HepG2 (cell line): ENCODE data around the gene ARHGDIA. TPM values are rescaled to one million over a fixed set of nuclear protein-coding genes. Genes with fewer than 3 reads are reported as not detected.
A peak's percentile ranks its signal among the peaks of the same experiment; 100 is the strongest.

Experiments
- AGO2 ChIP-seq: fragments of 200-400 bp; formaldehyde crosslinking; optimal IDR thresholded peaks from 2 replicates; pipeline ENCODE3; 2017; ENCODE audit warnings: mild to moderate bottlenecking, low read depth, low read length, moderate library complexity
- HIVEP1 ChIP-seq: sonication (generic); formaldehyde crosslinking; IDR thresholded peaks from 2 replicates; pipeline ENCODE4 v1.4.0; 2020; ENCODE audit warnings: mild to moderate bottlenecking, missing genetic modification reagents
- HOXA7 ChIP-seq: sonication (generic); formaldehyde crosslinking; IDR thresholded peaks from 2 replicates; pipeline ENCODE4 v1.8.1; 2022; ENCODE audit warnings: mild to moderate bottlenecking, missing genetic modification reagents, moderate library complexity
- KDM2A ChIP-seq: sonication (generic); formaldehyde crosslinking; IDR thresholded peaks from 2 replicates; pipeline ENCODE4 v1.4.0; 2020; ENCODE audit warnings: low read depth, missing genetic modification reagents, borderline replicate concordance
- KLF15 ChIP-seq: sonication (generic); formaldehyde crosslinking; IDR thresholded peaks from 2 replicates; pipeline ENCODE4 v1.8.1; 2023; ENCODE audit warnings: borderline replicate concordance, mild to moderate bottlenecking, inconsistent platforms, missing genetic modification reagents, mixed read lengths
- ONECUT2 ChIP-seq: sonication (generic); formaldehyde crosslinking; IDR thresholded peaks from 2 replicates; pipeline ENCODE4 v1.4.0; 2020; ENCODE audit warnings: missing genetic modification reagents
- POLR2AphosphoS5 ChIP-seq: IDR thresholded peaks from 2 replicates; pipeline ENCODE4 v1.6.1; 2012; ENCODE audit warnings: low read depth, low read length
- PRMT3 ChIP-seq: sonication (generic); formaldehyde crosslinking; IDR thresholded peaks from 2 replicates; pipeline ENCODE4 v1.8.1; 2022; ENCODE audit warnings: low read depth, mild to moderate bottlenecking, moderate library complexity, missing genetic modification reagents, borderline replicate concordance
- RBFOX2 ChIP-seq: fragments of 200-400 bp; formaldehyde crosslinking; IDR thresholded peaks from 2 replicates; pipeline ENCODE4 v1.6.1; 2017; ENCODE audit warnings: low read depth, mild to moderate bottlenecking, low read length
- RNF2 ChIP-seq: fragments of 450-650 bp; conservative IDR thresholded peaks from 2 replicates; pipeline ENCODE4 v1.6.1; 2016; ENCODE audit warnings: low read depth
- ZFY ChIP-seq: sonication (generic); formaldehyde crosslinking; IDR thresholded peaks from 2 replicates; pipeline ENCODE4 v1.4.0; 2020; ENCODE audit warnings: missing genetic modification reagents
- ZNF143 ChIP-seq: sonication (generic); formaldehyde crosslinking; IDR thresholded peaks from 2 replicates; pipeline ENCODE4 v1.4.0; 2020; ENCODE audit warnings: missing genetic modification reagents
- ZNF326 ChIP-seq: sonication (generic); formaldehyde crosslinking; IDR thresholded peaks from 2 replicates; pipeline ENCODE4 v1.4.0; 2020; ENCODE audit warnings: missing genetic modification reagents, borderline replicate concordance
- ZNF550 ChIP-seq: sonication (generic); formaldehyde crosslinking; IDR thresholded peaks from 2 replicates; pipeline ENCODE4 v1.4.0; 2020; ENCODE audit warnings: mild to moderate bottlenecking, missing genetic modification reagents, borderline replicate concordance
- ZNF598 ChIP-seq: sonication (generic); formaldehyde crosslinking; IDR thresholded peaks from 2 replicates; pipeline ENCODE4 v1.5.1; 2020; ENCODE audit warnings: mild to moderate bottlenecking, missing genetic modification reagents, borderline replicate concordance
- ZNF773 ChIP-seq: sonication (generic); formaldehyde crosslinking; IDR thresholded peaks from 2 replicates; pipeline ENCODE4 v1.4.0; 2020; ENCODE audit warnings: missing genetic modification reagents, borderline replicate concordance
- ZSCAN21 ChIP-seq: sonication (generic); formaldehyde crosslinking; IDR thresholded peaks from 2 replicates; pipeline ENCODE4 v1.8.0; 2022; ENCODE audit warnings: mild to moderate bottlenecking, missing genetic modification reagents, moderate library complexity, borderline replicate concordance
- polyA plus RNA-seq, 8 experiments: library from polyadenylated mRNA; depleted of rRNA in 3 of 8; stranded (reverse) in 7 of 8; unstranded in 1 of 8; fragments of >200 nt; fragmentation: Illumina TruSeq in 4 of 8; extraction: Trizol in 4 of 8; gene quantifications; 2 replicates each; pipeline versions ENCODE4 v1.2.1 to v1.2.3, GENCODE V29; 2011 to 2016; ENCODE audit warnings: low read depth in 4 of 8, missing spikeins in 1 of 8, mixed read lengths in 1 of 8; ENCODE audit not compliant: insufficient read depth in 1 of 8
- total RNA-seq, 5 experiments: library from RNA; depleted of rRNA; stranded (reverse); fragments of >200 nt; fragmentation: Illumina TruSeq; extraction: Trizol; gene quantifications; 2 replicates each; pipeline ENCODE4 v1.2.3, GENCODE V29; 2016; ENCODE audit warnings: low read depth in 1 of 5
- TF ChIP-seq, protein P1 (sequence below): sonication (generic); formaldehyde crosslinking; IDR thresholded peaks from 2 replicates; pipeline ENCODE4 v1.5.0; 2020; ENCODE audit warnings: mild to moderate bottlenecking, missing genetic modification reagents, moderate library complexity
- TF ChIP-seq, protein P2 (sequence below): sonication (generic); formaldehyde crosslinking; IDR thresholded peaks from 2 replicates; pipeline ENCODE4 v1.9.0; 2021; ENCODE audit warnings: mild to moderate bottlenecking, missing genetic modification reagents

Gene ARHGDIA
- total and polyA plus RNA-seq, 2 of the 13 experiments (the other 11 are each of a cell fraction or from before 2014, with no cell fraction given), result 40.0 to 64.0 TPM

DNA sequence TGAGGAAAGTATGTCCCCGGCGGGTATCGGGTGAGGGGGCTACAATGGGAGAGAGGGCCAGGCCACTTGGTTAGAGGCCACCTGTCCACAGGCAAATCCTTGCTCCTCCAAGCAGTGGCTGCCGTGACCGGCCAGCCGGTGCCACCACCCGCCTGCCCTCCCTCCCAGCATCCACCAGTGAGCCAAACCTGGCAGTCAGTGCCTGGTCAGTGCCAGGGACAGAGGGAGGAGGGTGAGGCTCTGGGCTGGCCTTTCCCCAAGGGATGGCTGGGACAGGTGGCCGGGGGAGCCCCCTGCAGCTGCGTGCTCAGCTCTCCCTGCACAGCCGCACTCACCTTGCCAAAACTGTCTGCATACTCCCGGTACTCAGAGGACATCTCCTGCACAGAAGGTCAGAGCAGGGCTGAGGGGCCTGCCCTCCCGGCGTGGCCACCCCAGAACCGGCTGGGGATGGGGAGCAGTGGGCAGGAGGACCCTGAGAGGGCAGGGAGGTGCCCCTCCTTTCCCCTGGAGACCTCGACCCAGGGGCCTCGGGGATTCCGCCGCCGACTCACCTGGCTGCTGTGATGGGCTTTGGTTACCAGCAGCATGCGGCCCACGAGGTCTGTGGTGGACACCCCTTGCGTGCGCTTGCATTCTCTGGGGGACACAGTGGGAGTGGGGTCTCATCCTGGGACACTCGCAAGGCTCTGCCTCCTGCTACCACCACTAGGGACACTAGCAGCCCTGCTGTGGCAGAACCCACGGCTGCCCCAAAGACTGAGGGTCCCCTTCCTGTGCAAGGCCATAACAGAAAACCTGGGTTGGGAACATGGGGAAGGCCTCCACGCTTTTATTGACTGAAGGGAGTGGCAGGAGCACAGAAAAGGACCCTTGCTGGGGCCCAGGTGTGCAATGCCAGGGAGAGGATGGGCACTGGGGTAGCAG, 36.3 kb upstream of the ARHGDIA start (continued):
- TF ChIP-seq, protein P1, sequence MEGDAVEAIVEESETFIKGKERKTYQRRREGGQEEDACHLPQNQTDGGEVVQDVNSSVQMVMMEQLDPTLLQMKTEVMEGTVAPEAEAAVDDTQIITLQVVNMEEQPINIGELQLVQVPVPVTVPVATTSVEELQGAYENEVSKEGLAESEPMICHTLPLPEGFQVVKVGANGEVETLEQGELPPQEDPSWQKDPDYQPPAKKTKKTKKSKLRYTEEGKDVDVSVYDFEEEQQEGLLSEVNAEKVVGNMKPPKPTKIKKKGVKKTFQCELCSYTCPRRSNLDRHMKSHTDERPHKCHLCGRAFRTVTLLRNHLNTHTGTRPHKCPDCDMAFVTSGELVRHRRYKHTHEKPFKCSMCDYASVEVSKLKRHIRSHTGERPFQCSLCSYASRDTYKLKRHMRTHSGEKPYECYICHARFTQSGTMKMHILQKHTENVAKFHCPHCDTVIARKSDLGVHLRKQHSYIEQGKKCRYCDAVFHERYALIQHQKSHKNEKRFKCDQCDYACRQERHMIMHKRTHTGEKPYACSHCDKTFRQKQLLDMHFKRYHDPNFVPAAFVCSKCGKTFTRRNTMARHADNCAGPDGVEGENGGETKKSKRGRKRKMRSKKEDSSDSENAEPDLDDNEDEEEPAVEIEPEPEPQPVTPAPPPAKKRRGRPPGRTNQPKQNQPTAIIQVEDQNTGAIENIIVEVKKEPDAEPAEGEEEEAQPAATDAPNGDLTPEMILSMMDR (CRISPR knock-in tag), result 0 out of 2 replicates have a peak, but pooled peaks have one; percentile 7
- TF ChIP-seq HOXA7 (CRISPR knock-in tag) (0 out of 2 replicates have a peak, but pooled peaks have one; percentile 11), KLF15 (CRISPR knock-in tag) (0 out of 2 replicates have a peak, but pooled peaks have one; percentile 48), ZFY (CRISPR knock-in tag) (0 out of 2 replicates have a peak, but pooled peaks have one; percentile 24), ZNF550 (CRISPR knock-in tag) (no peak), ZNF773 (CRISPR knock-in tag) (peak; percentile 41; the same call in 1 of the 2 replicates), POLR2AphosphoS5 (peak; percentile 10), PRMT3 (CRISPR knock-in tag) (0 out of 2 replicates have a peak, but pooled peaks have one; percentile 26), ZNF598 (CRISPR knock-in tag) (no peak), HIVEP1 (CRISPR knock-in tag) (peak; percentile 64; the same call in 1 of the 2 replicates), KDM2A (CRISPR knock-in tag) (0 out of 2 replicates have a peak, but pooled peaks have one; percentile 9), ZSCAN21 (0 out of 2 replicates have a peak, but pooled peaks have one; percentile 34), RBFOX2 (peak; percentile 65), ZNF326 (CRISPR knock-in tag) (0 out of 2 replicates have a peak, but pooled peaks have one; percentile 28), ONECUT2 (CRISPR knock-in tag) (no peak), RNF2 (no peak), ZNF143 (CRISPR knock-in tag) (0 out of 2 replicates have a peak, but pooled peaks have one; percentile 12), AGO2 (peak; percentile 82)
- TF ChIP-seq, protein P2, sequence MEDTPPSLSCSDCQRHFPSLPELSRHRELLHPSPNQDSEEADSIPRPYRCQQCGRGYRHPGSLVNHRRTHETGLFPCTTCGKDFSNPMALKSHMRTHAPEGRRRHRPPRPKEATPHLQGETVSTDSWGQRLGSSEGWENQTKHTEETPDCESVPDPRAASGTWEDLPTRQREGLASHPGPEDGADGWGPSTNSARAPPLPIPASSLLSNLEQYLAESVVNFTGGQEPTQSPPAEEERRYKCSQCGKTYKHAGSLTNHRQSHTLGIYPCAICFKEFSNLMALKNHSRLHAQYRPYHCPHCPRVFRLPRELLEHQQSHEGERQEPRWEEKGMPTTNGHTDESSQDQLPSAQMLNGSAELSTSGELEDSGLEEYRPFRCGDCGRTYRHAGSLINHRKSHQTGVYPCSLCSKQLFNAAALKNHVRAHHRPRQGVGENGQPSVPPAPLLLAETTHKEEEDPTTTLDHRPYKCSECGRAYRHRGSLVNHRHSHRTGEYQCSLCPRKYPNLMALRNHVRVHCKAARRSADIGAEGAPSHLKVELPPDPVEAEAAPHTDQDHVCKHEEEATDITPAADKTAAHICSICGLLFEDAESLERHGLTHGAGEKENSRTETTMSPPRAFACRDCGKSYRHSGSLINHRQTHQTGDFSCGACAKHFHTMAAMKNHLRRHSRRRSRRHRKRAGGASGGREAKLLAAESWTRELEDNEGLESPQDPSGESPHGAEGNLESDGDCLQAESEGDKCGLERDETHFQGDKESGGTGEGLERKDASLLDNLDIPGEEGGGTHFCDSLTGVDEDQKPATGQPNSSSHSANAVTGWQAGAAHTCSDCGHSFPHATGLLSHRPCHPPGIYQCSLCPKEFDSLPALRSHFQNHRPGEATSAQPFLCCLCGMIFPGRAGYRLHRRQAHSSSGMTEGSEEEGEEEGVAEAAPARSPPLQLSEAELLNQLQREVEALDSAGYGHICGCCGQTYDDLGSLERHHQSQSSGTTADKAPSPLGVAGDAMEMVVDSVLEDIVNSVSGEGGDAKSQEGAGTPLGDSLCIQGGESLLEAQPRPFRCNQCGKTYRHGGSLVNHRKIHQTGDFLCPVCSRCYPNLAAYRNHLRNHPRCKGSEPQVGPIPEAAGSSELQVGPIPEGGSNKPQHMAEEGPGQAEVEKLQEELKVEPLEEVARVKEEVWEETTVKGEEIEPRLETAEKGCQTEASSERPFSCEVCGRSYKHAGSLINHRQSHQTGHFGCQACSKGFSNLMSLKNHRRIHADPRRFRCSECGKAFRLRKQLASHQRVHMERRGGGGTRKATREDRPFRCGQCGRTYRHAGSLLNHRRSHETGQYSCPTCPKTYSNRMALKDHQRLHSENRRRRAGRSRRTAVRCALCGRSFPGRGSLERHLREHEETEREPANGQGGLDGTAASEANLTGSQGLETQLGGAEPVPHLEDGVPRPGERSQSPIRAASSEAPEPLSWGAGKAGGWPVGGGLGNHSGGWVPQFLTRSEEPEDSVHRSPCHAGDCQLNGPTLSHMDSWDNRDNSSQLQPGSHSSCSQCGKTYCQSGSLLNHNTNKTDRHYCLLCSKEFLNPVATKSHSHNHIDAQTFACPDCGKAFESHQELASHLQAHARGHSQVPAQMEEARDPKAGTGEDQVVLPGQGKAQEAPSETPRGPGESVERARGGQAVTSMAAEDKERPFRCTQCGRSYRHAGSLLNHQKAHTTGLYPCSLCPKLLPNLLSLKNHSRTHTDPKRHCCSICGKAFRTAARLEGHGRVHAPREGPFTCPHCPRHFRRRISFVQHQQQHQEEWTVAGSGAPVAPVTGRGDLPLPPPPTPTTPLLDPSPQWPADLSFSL (CRISPR knock-in tag), result 0 out of 2 replicates have a peak, but pooled peaks have one; percentile 33
